K562 (cell line): ENCODE data around the gene EPHB4. TPM values are rescaled to one million over a fixed set of nuclear protein-coding genes. Genes with fewer than 3 reads are reported as not detected.

Experiments used
- ATAC-seq: fragments of 200-7000 bp; cut with Tn5 transposase; 3 replicates; pipeline ENCODE4 v1.9.1; 2020; ENCODE audit warnings: moderate library complexity
- BruUV-seq: library from RNA; stranded (reverse); fragments of 400-500 nt; replicated peaks from 2 replicates; lab custom pipeline; 2021; lab: Mats Ljungman, UMichigan
- CTCF ChIA-PET: fragments of 300-600 bp; formaldehyde crosslinking; extraction: SDS; loops from one replicate; lab custom pipeline; 2021; ENCODE audit warnings: low intra/inter-chr PET ratio; lab: Yijun Ruan, JAX
- POLR2A ChIA-PET: fragments of 300-600, 350-650 bp; sonication (Branson Sonifier 250); formaldehyde crosslinking; extraction: SDS; loops from one replicate; lab custom pipeline; 2021; ENCODE audit warnings: antibody characterized with exemption, inconsistent platforms; lab: Yijun Ruan, JAX
- DNase-seq, 4 experiments: peaks; one replicate each; pipeline versions ENCODE4 v3.0.0 to v3.0.0-alpha.2; 2011 to 2018; ENCODE audit warnings: low spot score in 3 of 4, mixed read lengths in 3 of 4; ENCODE audit errors: extremely low read depth in 1 of 4
- FAIRE-seq: peaks from 2 replicates; lab custom pipeline; 2011; peaks lifted over from hg19 to GRCh38; lab: Jason Lieb, UNC
- H2AFZ ChIP-seq: 2 replicates; pipeline ENCODE4 v1.6.0; 2011; ENCODE audit warnings: low read depth, low read length, control low read depth, inconsistent platforms
- H3K27ac ChIP-seq: fragments of 200-600 bp; 3 replicates; pipeline ENCODE4 v1.8.0; 2011; ENCODE audit warnings: low read depth, mild to moderate bottlenecking, control low read depth, inconsistent platforms, low read length, moderate library complexity, mixed read lengths; ENCODE audit errors: extremely low read depth
- H3K27me3 ChIP-seq, 2 experiments: fragments of 300-600 bp in 1 of 2; 2 replicates in 1 of 2; 3 replicates in 1 of 2; pipeline versions ENCODE4 v1.6.0 to v1.8.0; 2011; ENCODE audit warnings: inconsistent platforms in 2 of 2, low read length in 2 of 2, mild to moderate bottlenecking in 1 of 2, mixed read lengths in 1 of 2, moderate library complexity in 1 of 2; ENCODE audit not compliant: control insufficient read depth in 2 of 2, insufficient read depth in 2 of 2
- H3K36me3 ChIP-seq: fragments of 300-600 bp; 3 replicates; pipeline ENCODE4 v1.8.0; 2011; ENCODE audit warnings: mild to moderate bottlenecking, low read length, inconsistent platforms; ENCODE audit not compliant: control insufficient read depth, insufficient read depth
- H3K4me1 ChIP-seq, 2 experiments: fragments of 200-600 bp in 1 of 2; replicated peaks in 1 of 2; 2 replicates in 1 of 2; 3 replicates in 1 of 2; pipeline versions ENCODE4 v1.5.1 to v1.8.0; 2011; ENCODE audit warnings: inconsistent platforms in 2 of 2, low read length in 2 of 2, mild to moderate bottlenecking in 1 of 2, mixed read lengths in 1 of 2, moderate library complexity in 1 of 2; ENCODE audit not compliant: control insufficient read depth in 2 of 2, insufficient read depth in 2 of 2
- H3K4me2 ChIP-seq: 2 replicates; pipeline ENCODE4 v1.6.1; 2011; ENCODE audit warnings: low read length, control low read depth, inconsistent platforms, mixed read lengths; ENCODE audit not compliant: insufficient read depth
- H3K4me3 ChIP-seq: fragments of 200-600 bp; sonication (generic), shearing (Covaris generic); 2 replicates; pipeline ENCODE4 v1.5.1; 2016; ENCODE audit warnings: control low read depth, inconsistent platforms
- H3K79me2 ChIP-seq: fragments of 200-600 bp; 3 replicates; pipeline ENCODE4 v1.8.0; 2011; ENCODE audit warnings: low read length, inconsistent platforms; ENCODE audit not compliant: control insufficient read depth, insufficient read depth
- H3K9ac ChIP-seq, 2 experiments: 2 replicates each; pipeline versions ENCODE4 v1.6.0 to v1.6.1; 2011; ENCODE audit warnings: low read depth in 2 of 2, low read length in 2 of 2, control low read depth in 1 of 2, inconsistent platforms in 1 of 2, mild to moderate bottlenecking in 1 of 2, mixed read lengths in 1 of 2; ENCODE audit not compliant: insufficient read depth in 1 of 2
- H3K9me1 ChIP-seq: one replicate; pipeline ENCODE4 v1.6.0; 2011; ENCODE audit warnings: inconsistent platforms, mild to moderate bottlenecking, low read length, moderate library complexity; ENCODE audit not compliant: control insufficient read depth, insufficient read depth
- H3K9me3 ChIP-seq: replicated peaks from 2 replicates; pipeline ENCODE4 v1.5.1; 2011; ENCODE audit warnings: low read depth, low read length, inconsistent platforms; ENCODE audit not compliant: control insufficient read depth, insufficient read depth
- H4K20me1 ChIP-seq: replicated peaks from 2 replicates; pipeline ENCODE4 v1.6.1; 2011; ENCODE audit warnings: low read length, inconsistent platforms, mixed read lengths; ENCODE audit not compliant: control insufficient read depth, insufficient read depth
- ETV5 ChIP-seq: sonication (generic); formaldehyde crosslinking; IDR thresholded peaks from 2 replicates; pipeline ENCODE4 v1.4.0; 2020; ENCODE audit warnings: low read depth, mild to moderate bottlenecking, missing genetic modification reagents
- HDGF ChIP-seq: fragments of 450-650 bp; IDR thresholded peaks from 2 replicates; pipeline ENCODE4 v1.6.1; 2016
- JUNB ChIP-seq: fragments of 450-650 bp; formaldehyde crosslinking; conservative IDR thresholded peaks from 2 replicates; pipeline ENCODE4 v1.4.0; 2020; ENCODE audit warnings: mild to moderate bottlenecking
- TARDBP ChIP-seq: fragments of 450-650 bp; IDR thresholded peaks from 2 replicates; pipeline ENCODE4 v1.6.1; 2016
- ZKSCAN3 ChIP-seq: fragments of 250-450 bp; sonication (Bioruptor Pico); IDR thresholded peaks from 2 replicates; pipeline ENCODE4 v1.4.0; 2020
- ZNF408 ChIP-seq: fragments of 250-450 bp; sonication (Bioruptor Pico); IDR thresholded peaks from 2 replicates; pipeline ENCODE4 v1.4.0; 2020; ENCODE audit warnings: low read depth, mild to moderate bottlenecking, moderate library complexity
- WGBS: fragments of 100-300 bp; shearing (Covaris generic); methylation state at CpG from one replicate; pipeline ENCODE4 v1.1.6; 2016; ENCODE audit warnings: low coverage, mixed read lengths; ENCODE audit not compliant: insufficient coverage; ENCODE audit errors: missing lambda C conversion rate; 5-methylcytosine and 5-hydroxymethylcytosine counted together
- in situ Hi-C: fragments of 300-500 bp; cut with MboI; formaldehyde crosslinking; loops from 4 replicates; pipeline ENCODE4 v1.15.0; 2018; ENCODE audit warnings: inconsistent platforms, mixed read lengths
- intact Hi-C: fragments of 100-400 bp; cut with micrococcal nuclease; formaldehyde crosslinking; loops from 2 replicates; pipeline ENCODE4 v1.14.2; 2022
- polyA plus RNA-seq, 8 experiments: library from polyadenylated mRNA; depleted of rRNA in 4 of 8; stranded (reverse) in 5 of 8; unstranded in 3 of 8; fragments of >200 nt; fragmentation: Nextera tagmentation in 2 of 8; fragmentation: Illumina TruSeq in 1 of 8; extraction: Ambion mirVana in 2 of 8; extraction: Trizol in 1 of 8; gene quantifications; 2 replicates each; pipeline versions ENCODE4 v1.2.1 to v1.2.3, GENCODE V29; 2011 to 2014; ENCODE audit warnings: inconsistent platforms in 1 of 8, missing spikeins in 1 of 8
- total RNA-seq, 7 experiments: library from RNA; depleted of rRNA in 6 of 7; stranded (reverse); fragments of >200 nt in 6 of 7; fragmentation: Illumina TruSeq in 2 of 7; extraction: Trizol in 2 of 7; gene quantifications; 2 replicates each; pipeline versions ENCODE4 v1.2.1 to v1.2.3, GENCODE V29; 2011 to 2021; ENCODE audit warnings: low replicate concordance in 1 of 7
- TF ChIP-seq, protein P1 (sequence below): conservative IDR thresholded peaks from 2 replicates; pipeline ENCODE4 v1.6.1; 2011; ENCODE audit warnings: low read depth, mild to moderate bottlenecking, low read length; ENCODE audit not compliant: control insufficient read depth
- TF ChIP-seq, protein P2 (sequence below), 3 experiments: fragments of 200-800 bp in 1 of 3; fragments of 250-450 bp in 1 of 3; fragments of 450-650 bp in 1 of 3; sonication (Bioruptor Pico) in 1 of 3; sonication (Bioruptor generic) in 1 of 3; formaldehyde crosslinking in 1 of 3; IDR thresholded peaks; 2 replicates each; pipeline versions ENCODE4 v1.6.1 to v1.8.0; 2016 to 2022; ENCODE audit warnings: mild to moderate bottlenecking in 2 of 3, missing genetic modification characterization in 2 of 3, missing compliant biosample characterization in 1 of 3, moderate library complexity in 1 of 3
- TF ChIP-seq, protein P3 (sequence below): fragments of 250-450 bp; sonication (Bioruptor Pico); IDR thresholded peaks from 2 replicates; pipeline ENCODE4 v1.4.0; 2020; ENCODE audit warnings: mild to moderate bottlenecking

Gene EPHB4
- total and polyA plus RNA-seq, 9 of the 15 experiments (the other 6 are each of a cell fraction or from before 2014, with no cell fraction given), result 1.2 to 82.1 (median 37.9) TPM

DNA sequence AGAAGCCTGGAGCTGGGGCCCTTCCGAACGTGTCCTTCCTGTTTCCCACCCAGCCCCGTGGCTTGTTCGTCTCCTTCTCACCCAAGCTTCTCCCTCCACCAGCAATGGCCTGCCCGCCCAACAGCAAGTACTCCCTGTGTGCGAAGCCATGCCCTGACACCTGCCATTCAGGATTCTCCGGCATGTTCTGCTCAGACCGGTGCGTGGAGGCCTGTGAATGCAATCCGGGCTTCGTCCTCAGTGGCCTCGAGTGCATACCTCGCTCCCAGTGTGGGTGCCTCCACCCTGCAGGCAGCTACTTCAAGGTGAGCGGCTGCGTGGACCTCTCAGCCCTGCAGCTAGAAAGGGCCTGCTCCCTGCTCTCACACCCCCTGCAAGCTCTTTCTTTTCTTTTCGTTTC, 62.1 kb downstream of the EPHB4 start:
- no peaks in the 10 kb centered on the region for H3K36me3 ChIP-seq
- H3K9ac ChIP-seq, result peak overlapping the region in 1 of 2 experiments; percentile 83; a peak in 1 of 4 replicates
- no peak overlapping the region for H3K4me2 ChIP-seq
- intact Hi-C loops (no loop called here), in situ Hi-C loops (no loop called here)
- WGBS, result 18% methylated on average over 16 of the region's 16 CpGs
- TF ChIP-seq TARDBP, result no peak
- TF ChIP-seq ETV5, result no peak
- no peaks in the 10 kb centered on the region for H3K9me3 ChIP-seq
- DNase-seq (peak in 2 of 4 experiments; percentile 6 to 17), ATAC-seq (no peak; the same call in 1 of the 3 replicates), FAIRE-seq (no peak)
- H3K27ac ChIP-seq, result no peak overlapping the region
- ChIA-PET CTCF (no interaction called here), POLR2A (interaction anchor here (0.7 to 1.2 kb wide), 3 partner anchors 10 to 18 kb away, joined by 3 to 4 read pairs (median 3); no protein-coding TSS in a partner anchor)
- no peak overlapping the region for H2AFZ ChIP-seq
- H3K79me2 ChIP-seq, result no peaks in the 10 kb centered on the region
- BruUV-seq, result no TSS peak
- no peaks in the 10 kb centered on the region; the same call in 1 of the 2 replicates for H4K20me1 ChIP-seq
- H3K9me1 ChIP-seq, result no peaks in the 10 kb centered on the region
- peaks cover 55 to 84% of the 10 kb centered on the region in 2 experiments for H3K27me3 ChIP-seq
- H3K4me3 ChIP-seq, result no peak overlapping the region
- peaks cover 0 to 8% of the 10 kb centered on the region in 2 experiments; a peak in 2 of 5 replicates for H3K4me1 ChIP-seq

DNA sequence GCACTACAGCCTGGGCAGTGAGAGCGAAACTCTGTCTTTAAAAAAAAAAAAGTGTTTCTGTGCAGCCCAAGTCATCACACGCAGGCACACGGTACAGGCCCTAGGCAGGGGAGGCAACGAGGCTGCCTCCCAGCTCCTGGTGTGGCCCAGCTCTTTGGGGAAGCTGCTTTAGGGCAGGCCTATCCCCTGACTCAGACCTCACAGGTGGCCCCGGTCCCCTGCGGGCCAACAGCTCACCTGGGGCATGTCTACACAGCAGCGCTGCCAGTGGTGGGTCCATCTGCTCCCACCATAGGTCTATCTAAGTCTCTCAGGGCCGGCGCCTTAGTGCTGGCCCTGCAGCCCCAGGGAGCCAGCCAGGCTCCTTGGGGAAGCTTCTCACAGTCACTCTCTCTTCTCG, 62.5 kb downstream of the EPHB4 start:
- Histone ChIP-seq H2AFZ (no peak overlapping the region), H3K27me3 (peaks cover 58 to 86% of the 10 kb centered on the region in 2 experiments), H3K79me2 (no peaks in the 10 kb centered on the region), H3K4me1 (peaks cover 0 to 8% of the 10 kb centered on the region in 2 experiments; a peak in 2 of 5 replicates), H3K36me3 (no peaks in the 10 kb centered on the region), H3K4me2 (no peak overlapping the region), H4K20me1 (peaks cover under 1% of the 10 kb centered on the region; the same call in 1 of the 2 replicates), H3K9ac (peak overlapping the region in 1 of 2 experiments; percentile 75; a peak in 2 of 4 replicates), H3K27ac (no peak overlapping the region), H3K9me3 (no peaks in the 10 kb centered on the region), H3K4me3 (no peak overlapping the region), H3K9me1 (no peaks in the 10 kb centered on the region)
- intact Hi-C loops (no loop called here), in situ Hi-C loops (no loop called here)
- ATAC-seq (peak; percentile 36), DNase-seq (peak in 1 of 4 experiments; percentile 10), FAIRE-seq (no peak)
- 9% methylated on average over 10 of the region's 10 CpGs for WGBS
- CTCF ChIA-PET, result no interaction called here
- BruUV-seq, result no TSS peak
- POLR2A ChIA-PET, result interaction anchor here (1.0 to 1.2 kb wide), 2 partner anchors 9 to 18 kb away, joined by 3 to 4 read pairs; no protein-coding TSS in a partner anchor
- TF ChIP-seq, protein P1, sequence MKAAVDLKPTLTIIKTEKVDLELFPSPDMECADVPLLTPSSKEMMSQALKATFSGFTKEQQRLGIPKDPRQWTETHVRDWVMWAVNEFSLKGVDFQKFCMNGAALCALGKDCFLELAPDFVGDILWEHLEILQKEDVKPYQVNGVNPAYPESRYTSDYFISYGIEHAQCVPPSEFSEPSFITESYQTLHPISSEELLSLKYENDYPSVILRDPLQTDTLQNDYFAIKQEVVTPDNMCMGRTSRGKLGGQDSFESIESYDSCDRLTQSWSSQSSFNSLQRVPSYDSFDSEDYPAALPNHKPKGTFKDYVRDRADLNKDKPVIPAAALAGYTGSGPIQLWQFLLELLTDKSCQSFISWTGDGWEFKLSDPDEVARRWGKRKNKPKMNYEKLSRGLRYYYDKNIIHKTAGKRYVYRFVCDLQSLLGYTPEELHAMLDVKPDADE, result no peak
- no peak for TF ChIP-seq HDGF
- TF ChIP-seq JUNB (CRISPR knock-in tag), result no peak
- TF ChIP-seq ZKSCAN3 (CRISPR knock-in tag), result no peak
- no peak for TF ChIP-seq ZNF408
- TF ChIP-seq, protein P2, sequence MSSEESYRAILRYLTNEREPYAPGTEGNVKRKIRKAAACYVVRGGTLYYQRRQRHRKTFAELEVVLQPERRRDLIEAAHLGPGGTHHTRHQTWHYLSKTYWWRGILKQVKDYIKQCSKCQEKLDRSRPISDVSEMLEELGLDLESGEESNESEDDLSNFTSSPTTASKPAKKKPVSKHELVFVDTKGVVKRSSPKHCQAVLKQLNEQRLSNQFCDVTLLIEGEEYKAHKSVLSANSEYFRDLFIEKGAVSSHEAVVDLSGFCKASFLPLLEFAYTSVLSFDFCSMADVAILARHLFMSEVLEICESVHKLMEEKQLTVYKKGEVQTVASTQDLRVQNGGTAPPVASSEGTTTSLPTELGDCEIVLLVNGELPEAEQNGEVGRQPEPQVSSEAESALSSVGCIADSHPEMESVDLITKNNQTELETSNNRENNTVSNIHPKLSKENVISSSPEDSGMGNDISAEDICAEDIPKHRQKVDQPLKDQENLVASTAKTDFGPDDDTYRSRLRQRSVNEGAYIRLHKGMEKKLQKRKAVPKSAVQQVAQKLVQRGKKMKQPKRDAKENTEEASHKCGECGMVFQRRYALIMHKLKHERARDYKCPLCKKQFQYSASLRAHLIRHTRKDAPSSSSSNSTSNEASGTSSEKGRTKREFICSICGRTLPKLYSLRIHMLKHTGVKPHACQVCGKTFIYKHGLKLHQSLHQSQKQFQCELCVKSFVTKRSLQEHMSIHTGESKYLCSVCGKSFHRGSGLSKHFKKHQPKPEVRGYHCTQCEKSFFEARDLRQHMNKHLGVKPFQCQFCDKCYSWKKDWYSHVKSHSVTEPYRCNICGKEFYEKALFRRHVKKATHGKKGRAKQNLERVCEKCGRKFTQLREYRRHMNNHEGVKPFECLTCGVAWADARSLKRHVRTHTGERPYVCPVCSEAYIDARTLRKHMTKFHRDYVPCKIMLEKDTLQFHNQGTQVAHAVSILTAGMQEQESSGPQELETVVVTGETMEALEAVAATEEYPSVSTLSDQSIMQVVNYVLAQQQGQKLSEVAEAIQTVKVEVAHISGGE (CRISPR knock-in tag; IDR thresholded peaks at IDR 0.05), result no peak
- TF ChIP-seq, protein P3, sequence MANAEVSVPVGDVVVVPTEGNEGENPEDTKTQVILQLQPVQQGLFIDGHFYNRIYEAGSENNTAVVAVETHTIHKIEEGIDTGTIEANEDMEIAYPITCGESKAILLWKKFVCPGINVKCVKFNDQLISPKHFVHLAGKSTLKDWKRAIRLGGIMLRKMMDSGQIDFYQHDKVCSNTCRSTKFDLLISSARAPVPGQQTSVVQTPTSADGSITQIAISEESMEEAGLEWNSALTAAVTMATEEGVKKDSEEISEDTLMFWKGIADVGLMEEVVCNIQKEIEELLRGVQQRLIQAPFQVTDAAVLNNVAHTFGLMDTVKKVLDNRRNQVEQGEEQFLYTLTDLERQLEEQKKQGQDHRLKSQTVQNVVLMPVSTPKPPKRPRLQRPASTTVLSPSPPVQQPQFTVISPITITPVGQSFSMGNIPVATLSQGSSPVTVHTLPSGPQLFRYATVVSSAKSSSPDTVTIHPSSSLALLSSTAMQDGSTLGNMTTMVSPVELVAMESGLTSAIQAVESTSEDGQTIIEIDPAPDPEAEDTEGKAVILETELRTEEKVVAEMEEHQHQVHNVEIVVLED, result no peak
